ENCODE measurements around the gene RTF2. TPM values are rescaled to one million over a fixed set of nuclear protein-coding genes. Genes with fewer than 3 reads are reported as not detected.
"Not testable (repeated sequence)": the region's sequence is repeated elsewhere in the genome, so short reads cannot be mapped to it uniquely, and the experiment has no call there.

The RTF2 gene
- total RNA-seq, 1 experiment from 2014 or later = 121 TPM

GRCh38 chr20:56518721-56519398 is 50.4 kb downstream of the RTF2 start:
- Histone ChIP-seq H3K27ac (no peak overlapping the region), H3K36me3 (peaks cover 53% of the 10 kb centered on the region), H3K27me3 (replicated peaks) (no peaks in the 10 kb centered on the region), H3K9me3 (replicated peaks) (peaks cover 13% of the 10 kb centered on the region), H3K4me1 (replicated peaks) (no peaks in the 10 kb centered on the region), H3K4me3 (no peak overlapping the region)
- no peak for DNase-seq (ENCODE audit: low read depth in 1 of 2, low spot score in 2 of 2)

DNA sequence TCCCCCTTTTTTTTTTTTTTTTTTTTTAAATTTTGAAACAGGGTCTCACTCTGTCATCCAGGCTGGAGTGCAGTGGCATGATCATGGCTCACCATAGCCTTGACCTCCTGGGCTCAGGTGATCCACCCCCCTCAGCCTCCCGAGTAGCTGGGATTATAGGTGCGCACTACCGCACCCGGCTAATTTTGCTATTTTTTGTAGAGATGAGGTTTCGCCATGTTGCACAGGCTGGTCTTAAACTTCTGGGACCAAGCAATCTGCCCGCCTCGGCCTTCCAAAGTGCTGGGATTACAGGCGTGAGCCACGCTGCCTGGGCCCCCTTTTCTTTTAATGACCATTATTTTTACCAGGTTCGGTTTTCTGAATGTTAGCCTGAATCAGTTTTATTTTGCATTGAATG is 51.1 kb downstream of the RTF2 start:
- Histone ChIP-seq H3K4me3 (no peak overlapping the region), H3K27ac (no peak overlapping the region), H3K9me3 (replicated peaks) (peaks cover 13% of the 10 kb centered on the region), H3K4me1 (replicated peaks) (no peaks in the 10 kb centered on the region), H3K36me3 (peaks cover 50% of the 10 kb centered on the region), H3K27me3 (replicated peaks) (no peaks in the 10 kb centered on the region)
- no peak for DNase-seq (ENCODE audit: low read depth in 1 of 2, low spot score in 2 of 2)

DNA sequence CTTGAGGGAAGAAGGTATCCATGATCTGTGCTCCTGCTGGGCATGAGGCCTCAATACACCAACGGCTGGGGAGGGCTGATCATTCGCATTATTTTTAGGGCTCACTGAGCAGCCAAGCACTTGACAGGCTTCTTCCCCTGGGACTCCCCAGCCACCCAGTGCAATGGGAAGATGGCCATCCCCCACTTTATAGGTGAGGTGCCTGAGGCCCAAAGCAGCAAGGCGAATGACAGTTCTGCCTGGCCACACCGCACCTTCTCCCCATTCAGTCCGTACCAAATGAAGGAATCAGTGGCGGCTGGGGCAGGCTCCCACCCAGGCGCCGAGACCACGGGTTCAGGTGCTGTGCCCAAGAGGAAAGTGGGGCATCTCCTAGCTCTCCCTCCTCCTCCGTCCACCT is 51.8 kb downstream of the RTF2 start:
- peaks cover 13% of the 10 kb centered on the region for H3K9me3 ChIP-seq (replicated peaks)
- H3K36me3 ChIP-seq = peaks cover 50% of the 10 kb centered on the region
- H3K4me3 ChIP-seq = no peak overlapping the region

DNA sequence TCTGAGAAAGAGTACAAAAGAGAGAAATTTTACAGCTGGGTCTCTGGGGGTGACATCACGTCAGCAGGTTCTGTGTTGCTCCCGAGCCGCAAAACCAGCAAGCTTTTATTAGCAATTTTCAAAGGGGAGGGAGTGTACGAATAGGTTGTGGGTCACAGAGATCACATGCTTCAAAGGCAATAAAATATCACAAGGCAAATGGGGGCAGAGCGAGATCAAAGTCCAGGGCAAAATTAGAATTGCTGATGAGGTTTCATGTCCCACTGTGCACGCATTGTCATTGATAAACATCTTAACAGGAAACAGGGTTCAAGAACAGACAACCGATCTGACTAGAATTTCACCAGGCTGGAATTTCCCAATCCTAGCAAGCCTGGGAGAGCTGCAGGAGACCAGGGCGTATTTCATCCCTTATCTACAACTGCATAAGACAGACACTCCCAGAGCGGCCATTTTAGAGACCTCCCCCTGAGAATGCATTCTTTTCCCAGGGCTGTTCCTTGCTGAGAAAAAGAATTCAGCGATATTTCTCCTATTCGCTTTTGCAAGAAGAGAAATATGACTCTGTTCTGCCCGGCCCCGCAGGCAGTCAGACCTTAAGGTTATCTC is 52.4 kb downstream of the RTF2 start:
- H3K27me3 ChIP-seq (replicated peaks); H3K27ac ChIP-seq; H3K4me1 ChIP-seq (replicated peaks); DNase-seq (ENCODE audit: low read depth in 1 of 2, low spot score in 2 of 2); H3K4me3 ChIP-seq: not testable (repeated sequence)
- Histone ChIP-seq H3K36me3 (peaks cover 46% of the 10 kb centered on the region), H3K9me3 (replicated peaks) (peaks cover 13% of the 10 kb centered on the region)

More for the DNA sequence above, 51.8 kb downstream of the RTF2 start:
- Histone ChIP-seq H3K27me3 (replicated peaks) (no peaks in the 10 kb centered on the region), H3K27ac (no peak overlapping the region), H3K4me1 (replicated peaks) (no peaks in the 10 kb centered on the region)
- no peak for DNase-seq (ENCODE audit: low read depth in 1 of 2, low spot score in 2 of 2)

DNA sequence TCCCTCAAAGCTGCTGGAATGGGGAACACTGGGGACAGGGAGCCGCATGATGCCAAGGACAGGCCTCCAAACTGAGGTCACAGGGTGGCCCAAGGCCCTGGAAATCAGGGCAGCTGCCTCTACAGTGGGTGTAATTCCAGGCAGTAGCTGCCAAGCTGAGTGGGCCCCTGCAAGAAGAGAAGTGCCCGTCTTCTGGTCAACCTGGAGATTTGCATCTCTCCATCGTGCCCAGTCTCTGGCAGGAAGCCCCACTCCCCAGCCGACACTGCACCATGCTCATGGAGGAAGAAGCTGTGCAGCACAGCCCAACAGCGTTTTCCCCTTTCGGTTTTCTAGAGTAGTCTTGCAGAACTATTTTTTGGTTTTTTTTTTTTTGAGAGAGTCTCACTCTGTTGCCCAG is 53.9 kb downstream of the RTF2 start:
- Histone ChIP-seq H3K27me3 (replicated peaks) (no peaks in the 10 kb centered on the region), H3K36me3 (peaks cover 36% of the 10 kb centered on the region)
- DNase-seq (ENCODE audit: low read depth in 1 of 2, low spot score in 2 of 2) = no peak

GRCh38 chr20:56524444-56524843 is 56.0 kb downstream of the RTF2 start, which contains the start of gene FAM209A:
TSS of gene FAM209A (plus strand) at chr20:56524744. CDS start at chr20:56524809, 65 bp downstream.
- not testable (repeated sequence) for H3K27me3 ChIP-seq (replicated peaks); H3K4me3 ChIP-seq; DNase-seq (ENCODE audit: low read depth in 1 of 2, low spot score in 2 of 2); H3K9me3 ChIP-seq (replicated peaks); H3K27ac ChIP-seq; H3K4me1 ChIP-seq (replicated peaks)
- peaks cover 15% of the 10 kb centered on the region for H3K36me3 ChIP-seq

More for the DNA sequence above, 53.9 kb downstream of the RTF2 start:
- no peak overlapping the region for H3K27ac ChIP-seq
- H3K9me3 ChIP-seq (replicated peaks) = peaks cover 13% of the 10 kb centered on the region
- no peak overlapping the region for H3K4me3 ChIP-seq
- H3K4me1 ChIP-seq (replicated peaks) = no peaks in the 10 kb centered on the region

DNA sequence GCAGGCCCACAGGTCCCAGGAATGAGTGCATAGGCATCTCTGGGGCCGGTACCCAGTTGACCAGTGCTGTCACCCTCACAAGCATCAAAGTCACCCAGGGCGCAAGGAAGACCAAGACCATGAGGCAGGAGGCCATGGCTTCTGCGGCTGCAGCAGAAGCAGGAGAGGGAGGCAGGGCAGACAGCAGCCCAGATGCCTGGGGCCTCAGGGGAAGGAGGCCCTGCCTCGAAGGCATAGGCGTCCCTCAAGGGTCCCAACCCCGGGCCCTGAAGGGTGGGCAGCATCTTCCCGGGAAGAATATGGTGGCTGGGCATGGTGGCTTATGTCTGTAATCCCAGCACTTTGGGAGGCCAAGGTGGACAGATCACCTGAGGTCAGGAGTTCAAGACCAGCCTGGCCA is 59.1 kb downstream of the RTF2 start:
- Histone ChIP-seq H3K36me3 (no peaks in the 10 kb centered on the region), H3K27ac (no peak overlapping the region), H3K9me3 (replicated peaks) (no peaks in the 10 kb centered on the region), H3K4me3 (no peak overlapping the region), H3K4me1 (replicated peaks) (no peaks in the 10 kb centered on the region), H3K27me3 (replicated peaks) (no peaks in the 10 kb centered on the region)
- no peak for DNase-seq (ENCODE audit: low read depth in 1 of 2, low spot score in 2 of 2)

DNA sequence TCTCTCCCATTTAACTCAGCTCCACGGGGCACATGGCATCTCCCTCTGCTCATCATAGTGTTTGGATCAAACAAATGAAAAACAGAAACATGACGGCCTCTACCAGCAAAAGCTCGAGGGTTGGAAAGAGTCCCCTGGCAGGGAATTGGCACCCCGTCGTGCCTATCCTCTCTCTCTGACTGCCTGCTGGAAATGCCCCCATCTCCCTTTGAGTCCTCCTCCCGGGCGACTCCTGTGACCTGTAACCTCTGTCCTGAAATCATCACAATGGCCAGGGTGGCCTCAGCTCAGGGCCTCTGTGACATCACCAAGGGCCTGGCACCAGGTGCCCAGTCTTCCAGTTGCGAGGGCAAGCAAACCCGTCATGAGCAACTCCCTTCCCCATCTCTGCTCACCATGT is 64.5 kb downstream of the RTF2 start, which contains the start of gene FAM209B:
FAM209B (plus strand) TSS at position 301 of the 400 bp plus-strand sequence; CDS start at position 397, 96 bp downstream.
- not testable (repeated sequence) for H3K9me3 ChIP-seq (replicated peaks); H3K4me3 ChIP-seq; DNase-seq (ENCODE audit: low read depth in 1 of 2, low spot score in 2 of 2); H3K27ac ChIP-seq; H3K27me3 ChIP-seq (replicated peaks); H3K4me1 ChIP-seq (replicated peaks); H3K36me3 ChIP-seq

DNA sequence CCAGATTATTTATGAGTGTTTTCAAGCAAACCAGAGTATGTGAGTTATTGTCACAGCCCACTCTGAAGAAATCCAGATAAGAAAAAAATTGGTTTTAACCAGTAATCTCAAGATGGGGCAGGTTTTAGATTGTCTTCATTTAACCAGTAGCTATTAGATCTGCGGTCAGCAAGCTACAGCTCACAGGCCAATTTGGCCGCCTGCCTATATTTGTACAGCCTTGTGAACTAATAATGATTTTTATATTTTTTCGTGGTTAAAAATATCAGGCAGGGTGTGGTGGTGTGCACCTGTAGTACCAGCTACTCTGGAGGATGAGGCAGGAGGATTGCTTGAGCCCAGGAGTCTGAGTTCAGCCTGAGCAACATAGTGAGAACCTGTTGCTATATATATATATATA is 69.6 kb downstream of the RTF2 start:
- no peaks in the 10 kb centered on the region for H3K4me1 ChIP-seq (replicated peaks)
- no peaks in the 10 kb centered on the region for H3K9me3 ChIP-seq (replicated peaks)
- H3K4me3 ChIP-seq = no peak overlapping the region
- no peaks in the 10 kb centered on the region; the same call in 1 of the 2 replicates for H3K27me3 ChIP-seq (replicated peaks)
- no peak for DNase-seq (ENCODE audit: low read depth in 1 of 2, low spot score in 2 of 2)
- no peak overlapping the region for H3K27ac ChIP-seq
- H3K36me3 ChIP-seq = no peaks in the 10 kb centered on the region

- H3K27me3 ChIP-seq (replicated peaks) = peaks cover 3% of the 10 kb centered on the region; the same call in 1 of the 2 replicates
- H3K27ac ChIP-seq = no peak overlapping the region
- H3K9me3 ChIP-seq (replicated peaks) = no peaks in the 10 kb centered on the region
- no peaks in the 10 kb centered on the region for H3K4me1 ChIP-seq (replicated peaks)
- no peak overlapping the region for H3K4me3 ChIP-seq
- H3K36me3 ChIP-seq = no peaks in the 10 kb centered on the region
- no peak for DNase-seq (ENCODE audit: low read depth in 1 of 2, low spot score in 2 of 2)
Observed at GRCh38 chr20:56540415-56540814, 72.0 kb downstream of the RTF2 start.

DNA sequence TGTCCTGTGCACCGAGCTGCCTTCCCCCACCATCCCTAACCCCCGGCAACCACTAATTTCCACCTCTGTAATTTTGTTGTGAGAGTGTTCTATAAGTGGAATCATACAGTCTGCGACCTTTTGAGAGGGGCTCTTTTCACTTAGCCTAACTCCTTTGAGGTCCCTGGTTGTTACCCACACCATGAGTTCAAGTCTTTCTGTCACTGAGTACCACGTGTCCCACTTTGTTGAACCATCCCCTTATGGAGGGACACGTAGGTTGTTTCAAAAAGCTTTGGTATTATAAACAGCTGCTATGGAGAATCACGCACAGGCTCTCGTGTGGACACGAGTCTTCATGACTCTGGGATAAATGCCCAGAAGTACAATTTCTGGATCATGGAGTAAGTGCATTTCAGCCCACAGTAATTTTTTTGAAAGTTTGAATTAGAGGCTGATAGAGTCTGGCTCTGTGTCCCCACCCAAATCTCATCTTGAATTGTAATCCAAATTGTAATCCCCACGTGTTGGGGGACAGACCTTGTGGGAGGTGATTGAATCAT is 74.1 kb downstream of the RTF2 start:
- no peak overlapping the region for H3K4me3 ChIP-seq
- H3K4me1 ChIP-seq (replicated peaks) = no peaks in the 10 kb centered on the region
- no peak for DNase-seq (ENCODE audit: low read depth in 1 of 2, low spot score in 2 of 2)
- H3K9me3 ChIP-seq (replicated peaks) = no peaks in the 10 kb centered on the region
- no peaks in the 10 kb centered on the region for H3K36me3 ChIP-seq
- H3K27me3 ChIP-seq (replicated peaks) = peaks cover 3% of the 10 kb centered on the region; the same call in 1 of the 2 replicates
- H3K27ac ChIP-seq = no peak overlapping the region

DNA sequence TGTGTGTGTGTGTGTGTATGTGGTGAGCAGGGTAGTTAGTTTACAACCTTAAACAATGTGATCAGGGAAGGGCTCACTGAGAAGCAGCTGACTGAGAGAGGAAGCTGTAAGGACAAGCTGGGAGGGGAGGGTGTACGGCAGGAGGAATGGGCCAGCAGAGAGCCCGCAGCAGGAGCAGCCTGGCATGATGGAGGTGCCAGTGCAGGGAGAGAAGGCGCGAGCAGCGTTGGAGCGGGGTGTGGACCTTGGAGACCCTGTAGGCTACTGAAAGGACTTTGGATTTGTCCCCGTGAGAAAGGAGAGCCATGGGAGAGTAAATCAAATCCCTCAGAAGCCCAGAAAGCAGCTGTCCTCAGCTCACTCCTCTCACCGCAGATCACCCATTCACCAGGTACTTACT is 83.1 kb downstream of the RTF2 start:
- H3K4me3 ChIP-seq = no peak overlapping the region
- no peak for DNase-seq (ENCODE audit: low read depth in 1 of 2, low spot score in 2 of 2)
- H3K27me3 ChIP-seq (replicated peaks) = 0 out of 2 replicates have a peak, but pooled peaks cover 3% of the 10 kb centered on the region

DNA sequence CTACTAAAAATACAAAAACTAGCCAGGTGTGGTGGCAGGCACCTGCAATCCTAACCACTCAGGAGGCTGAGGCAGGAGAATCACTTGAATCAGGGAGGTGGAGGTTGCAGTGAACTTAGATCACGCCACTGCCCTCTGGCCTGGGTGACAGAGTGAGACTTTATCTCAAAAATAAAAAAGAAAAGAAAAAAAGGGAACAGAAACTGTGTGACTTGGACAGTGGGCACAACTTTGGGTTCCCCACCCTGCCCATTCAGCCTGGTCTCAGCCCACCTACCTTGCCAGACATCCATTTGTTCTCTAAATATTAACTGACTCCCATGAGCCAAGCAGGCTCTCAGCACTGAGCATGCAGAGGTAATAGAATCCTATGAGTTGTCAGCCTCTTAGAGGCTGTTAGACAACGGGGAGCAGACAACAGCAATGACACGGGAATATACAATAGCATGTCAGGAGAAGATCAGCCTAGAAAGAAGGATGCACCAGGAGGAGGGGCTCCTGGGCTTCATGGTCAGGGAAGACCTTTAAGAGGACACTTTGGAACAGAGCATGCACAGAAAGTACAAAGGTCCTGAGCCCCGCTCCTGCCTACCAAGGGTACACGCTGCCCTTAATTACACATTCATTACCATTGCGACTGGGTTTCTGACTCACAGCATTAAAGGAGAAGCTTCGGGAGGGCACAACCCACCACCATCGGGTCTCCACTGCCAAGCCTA is 84.6 kb downstream of the RTF2 start:
- Histone ChIP-seq H3K27me3 (replicated peaks) (0 out of 2 replicates have a peak, but pooled peaks cover 3% of the 10 kb centered on the region), H3K9me3 (replicated peaks) (no peaks in the 10 kb centered on the region), H3K4me3 (no peak overlapping the region), H3K27ac (no peak overlapping the region), H3K36me3 (no peaks in the 10 kb centered on the region), H3K4me1 (replicated peaks) (peaks cover 10% of the 10 kb centered on the region)
- no peak for DNase-seq (ENCODE audit: low read depth in 1 of 2, low spot score in 2 of 2)

More for the DNA sequence above, 83.1 kb downstream of the RTF2 start:
- no peaks in the 10 kb centered on the region for H3K36me3 ChIP-seq
- no peak overlapping the region for H3K27ac ChIP-seq
- H3K4me1 ChIP-seq (replicated peaks) = peaks cover 10% of the 10 kb centered on the region
- H3K9me3 ChIP-seq (replicated peaks) = no peaks in the 10 kb centered on the region

DNA sequence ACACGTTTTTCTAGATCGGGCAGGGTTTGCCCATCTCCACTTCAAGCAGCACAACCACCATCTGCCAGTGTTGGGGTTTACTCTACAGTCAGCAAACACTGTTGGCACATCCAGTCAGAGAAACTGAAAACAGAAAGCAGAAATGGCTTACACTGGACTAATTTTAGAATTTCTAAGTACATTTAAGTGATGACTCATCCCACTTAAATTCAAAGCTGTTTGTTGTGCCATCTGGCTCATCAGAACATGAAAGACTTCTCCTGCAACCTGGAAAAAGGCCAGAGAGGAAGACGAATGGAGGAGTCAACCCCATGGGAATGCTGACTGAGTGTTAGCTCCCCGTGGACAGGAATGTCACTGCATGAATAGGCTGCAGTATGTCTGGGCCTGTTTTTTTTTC is 86.4 kb downstream of the RTF2 start:
- no peaks in the 10 kb centered on the region for H3K36me3 ChIP-seq
- H3K9me3 ChIP-seq (replicated peaks) = no peaks in the 10 kb centered on the region
- peaks cover 10% of the 10 kb centered on the region for H3K4me1 ChIP-seq (replicated peaks)
- no peak overlapping the region for H3K4me3 ChIP-seq
- peak; percentile 84 to 89 for DNase-seq (ENCODE audit: low read depth in 1 of 2, low spot score in 2 of 2)
- no peaks in the 10 kb centered on the region for H3K27me3 ChIP-seq (replicated peaks)
- H3K27ac ChIP-seq = no peak overlapping the region
